Measurements from ENCODE around the gene LCP1. TPM values are rescaled to one million over a fixed set of nuclear protein-coding genes. Genes with fewer than 3 reads are reported as not detected.

Gene LCP1
- total and polyA plus RNA-seq, 5 donors = 3.2 to 33.0 (median 22.9) TPM

DNA sequence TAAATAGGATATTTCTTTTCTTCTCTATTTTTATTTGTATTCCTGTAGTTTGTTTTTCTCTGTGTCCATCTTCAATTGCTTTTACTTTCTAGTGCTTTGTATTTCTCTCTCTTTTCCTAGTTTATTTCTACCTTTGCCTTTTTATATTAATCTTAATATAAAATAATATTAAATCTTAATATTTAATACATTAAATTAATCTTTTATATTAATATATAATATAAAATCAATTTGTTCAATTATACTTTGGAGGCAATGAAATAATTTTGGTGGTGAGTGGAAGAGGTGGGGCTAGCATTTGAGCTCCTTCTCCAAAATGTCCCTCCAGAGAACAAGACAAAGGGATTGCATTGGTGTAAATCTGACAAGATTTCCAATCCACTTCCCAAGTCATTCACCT, 70.8 kb downstream of the LCP1 start:
- no peak overlapping the region for H3K27ac ChIP-seq (ENCODE audit: low read length)
- DNase-seq = no peak
- ATAC-seq = no peak
- H3K4me1 ChIP-seq (ENCODE audit: control insufficient read depth, insufficient read depth, low read length) = no peaks in the 10 kb centered on the region
- intact Hi-C loops (cut with DNase I) = no loop called here
- no peaks in the 10 kb centered on the region for H3K27me3 ChIP-seq (ENCODE audit: control insufficient read depth, insufficient read depth)
- no peaks in the 10 kb centered on the region for H3K9me3 ChIP-seq (ENCODE audit: control insufficient read depth, low read length)
- H3K4me3 ChIP-seq (ENCODE audit: low read length) = no peak overlapping the region

- ATAC-seq (no peak), DNase-seq (no peak)
- intact Hi-C loops (cut with DNase I) = no loop called here
- Histone ChIP-seq H3K4me1 (ENCODE audit: control insufficient read depth, insufficient read depth, low read length) (no peaks in the 10 kb centered on the region), H3K27me3 (ENCODE audit: control insufficient read depth, insufficient read depth) (no peaks in the 10 kb centered on the region), H3K9me3 (ENCODE audit: control insufficient read depth, low read length) (no peaks in the 10 kb centered on the region), H3K4me3 (ENCODE audit: low read length) (no peak overlapping the region), H3K27ac (ENCODE audit: low read length) (no peak overlapping the region)
- WGBS = 67% methylated on average over 4 of the region's 4 CpGs
These were observed 72.5 kb downstream of the LCP1 start for GRCh38 chr13:46109451-46109850.

GRCh38 chr13:46106839-46107371, 75.1 kb downstream of the LCP1 start:
- intact Hi-C loops (cut with DNase I) = no loop called here
- ATAC-seq (no peak), DNase-seq (no peak)
- no peaks in the 10 kb centered on the region for H3K9me3 ChIP-seq (ENCODE audit: control insufficient read depth, low read length)
- H3K27ac ChIP-seq (ENCODE audit: low read length) = no peak overlapping the region
- H3K27me3 ChIP-seq (ENCODE audit: control insufficient read depth, insufficient read depth) = no peaks in the 10 kb centered on the region
- 46% methylated on average over 4 of the region's 4 CpGs for WGBS
- no peaks in the 10 kb centered on the region for H3K4me1 ChIP-seq (ENCODE audit: control insufficient read depth, insufficient read depth, low read length)
- no peak overlapping the region for H3K4me3 ChIP-seq (ENCODE audit: low read length)

- intact Hi-C loops (cut with DNase I) = no loop called here
- WGBS = 94% methylated on average over 4 of the region's 4 CpGs
- H3K4me3 ChIP-seq (ENCODE audit: low read length) = no peak within 1 kb of the TSS
- DNase-seq = no peak
- ATAC-seq = no peak
- no peaks in the 10 kb centered on the region for H3K9me3 ChIP-seq (ENCODE audit: control insufficient read depth, low read length)
- no peak within 1 kb of the TSS for H3K27ac ChIP-seq (ENCODE audit: low read length)
- no peaks in the 10 kb centered on the region for H3K27me3 ChIP-seq (ENCODE audit: control insufficient read depth, insufficient read depth)
- no peaks in the 10 kb centered on the region for H3K4me1 ChIP-seq (ENCODE audit: control insufficient read depth, insufficient read depth, low read length)
These were observed 77.1 kb downstream of the LCP1 start, which contains the start of gene CPB2 for GRCh38 chr13:46104868-46105267. TSS of gene CPB2 (minus strand) at chr13:46105033. CDS start at chr13:46105009, 24 bp downstream.

DNA sequence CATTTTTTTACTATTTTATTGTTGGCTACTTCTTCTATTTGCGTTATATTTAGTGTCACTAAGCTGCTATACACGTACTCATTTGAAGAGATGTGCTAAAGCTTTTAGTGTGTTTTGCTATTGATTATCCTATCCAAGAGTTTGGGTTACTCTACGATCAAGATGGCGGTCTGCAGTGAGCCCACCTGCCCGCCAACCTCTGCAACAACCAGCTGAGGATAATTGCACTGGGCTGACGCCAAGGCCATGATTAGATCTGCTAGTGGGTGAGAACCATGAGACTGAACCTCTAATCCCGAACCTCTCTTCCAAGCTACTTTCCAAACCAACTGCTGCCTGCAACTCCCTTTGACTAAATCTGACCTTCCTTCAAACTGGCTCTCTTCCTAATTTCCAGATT, 78.9 kb downstream of the LCP1 start:
- no peaks in the 10 kb centered on the region for H3K27me3 ChIP-seq (ENCODE audit: control insufficient read depth, insufficient read depth)
- H3K4me3 ChIP-seq (ENCODE audit: low read length) = no peak overlapping the region
- 92% methylated on average over 7 of the region's 7 CpGs for whole genome bisulfite sequencing
- no peaks in the 10 kb centered on the region for H3K4me1 ChIP-seq (ENCODE audit: control insufficient read depth, insufficient read depth, low read length)
- DNase-seq (no peak), ATAC-seq (no peak)
- H3K27ac ChIP-seq (ENCODE audit: low read length) = no peak overlapping the region
- intact Hi-C loops (cut with DNase I) = no loop called here
- no peaks in the 10 kb centered on the region for H3K9me3 ChIP-seq (ENCODE audit: control insufficient read depth, low read length)

DNA sequence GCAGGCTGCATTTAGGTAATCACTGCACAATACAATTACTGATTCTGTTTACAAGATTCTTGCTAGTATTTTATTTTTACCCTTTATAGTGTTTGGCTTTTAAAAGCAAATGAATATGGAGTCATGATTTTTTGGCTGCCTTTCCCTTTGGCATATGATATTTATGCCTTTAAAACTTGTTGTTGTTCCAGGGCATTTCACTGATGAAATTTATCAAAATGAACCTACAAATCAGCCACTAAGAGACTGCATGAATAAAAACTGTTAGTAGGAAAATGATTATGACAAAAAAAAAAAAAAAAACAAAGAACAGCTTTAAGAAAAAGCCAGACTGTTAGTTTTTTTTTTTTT, 79.7 kb downstream of the LCP1 start:
- H3K4me1 ChIP-seq (ENCODE audit: control insufficient read depth, insufficient read depth, low read length) = no peaks in the 10 kb centered on the region
- no peak for ATAC-seq
- H3K4me3 ChIP-seq (ENCODE audit: low read length) = no peak overlapping the region
- no peak for DNase-seq
- no peak overlapping the region for H3K27ac ChIP-seq (ENCODE audit: low read length)
- intact Hi-C loops (cut with DNase I) = no loop called here
- H3K27me3 ChIP-seq (ENCODE audit: control insufficient read depth, insufficient read depth) = no peaks in the 10 kb centered on the region
- no peaks in the 10 kb centered on the region for H3K9me3 ChIP-seq (ENCODE audit: control insufficient read depth, low read length)

DNA sequence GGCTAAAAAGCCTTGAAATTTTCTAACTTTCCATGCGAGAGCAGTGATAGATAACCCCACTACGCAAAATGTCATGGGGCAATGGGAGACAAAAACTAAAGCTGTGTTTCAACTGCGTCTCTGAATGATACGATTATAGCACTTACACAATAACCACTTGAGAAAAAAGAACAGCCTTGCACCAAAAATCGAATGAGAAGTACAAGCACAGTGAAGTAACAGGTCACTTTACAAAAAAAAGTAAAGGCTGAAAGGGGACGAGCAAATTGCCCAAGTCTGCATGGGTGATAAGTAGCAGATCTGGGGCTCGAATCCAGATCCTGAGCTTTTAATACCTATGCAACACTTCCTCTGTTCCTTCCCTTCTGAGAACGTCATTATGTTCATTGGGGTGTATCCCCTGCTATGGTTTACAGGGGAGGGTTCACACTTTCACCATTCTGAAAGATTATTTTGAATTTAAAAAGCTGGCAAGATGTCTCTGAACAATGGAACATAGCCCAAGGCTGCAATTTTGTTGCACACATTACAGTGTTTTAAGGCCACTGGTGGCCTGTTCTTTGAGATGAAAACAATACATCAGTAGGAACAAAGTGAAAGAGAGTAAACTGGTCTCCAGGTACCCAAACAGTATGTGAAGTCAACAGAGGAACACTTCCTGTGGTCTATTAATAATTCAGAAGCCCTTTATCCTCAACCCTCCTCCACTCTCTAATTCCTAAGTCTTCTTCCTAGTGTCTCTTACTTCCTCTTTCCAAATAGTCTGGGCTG, 80.3 kb downstream of the LCP1 start:
- H3K4me1 ChIP-seq (ENCODE audit: control insufficient read depth, insufficient read depth, low read length) = no peaks in the 10 kb centered on the region
- DNase-seq (no peak), ATAC-seq (no peak)
- no peak overlapping the region for H3K27ac ChIP-seq (ENCODE audit: low read length)
- H3K27me3 ChIP-seq (ENCODE audit: control insufficient read depth, insufficient read depth) = no peaks in the 10 kb centered on the region
- 50% methylated on average over 8 of the region's 8 CpGs for WGBS
- intact Hi-C loops (cut with DNase I) = no loop called here
- H3K9me3 ChIP-seq (ENCODE audit: control insufficient read depth, low read length) = no peaks in the 10 kb centered on the region
- no peak overlapping the region for H3K4me3 ChIP-seq (ENCODE audit: low read length)

- no peak overlapping the region for H3K27ac ChIP-seq (ENCODE audit: low read length)
- H3K4me3 ChIP-seq (ENCODE audit: low read length) = no peak overlapping the region
- no peaks in the 10 kb centered on the region for H3K4me1 ChIP-seq (ENCODE audit: control insufficient read depth, insufficient read depth, low read length)
- intact Hi-C loops (cut with DNase I) = no loop called here
- WGBS = 86% methylated on average over 4 of the region's 4 CpGs
- no peak for DNase-seq
- no peaks in the 10 kb centered on the region for H3K27me3 ChIP-seq (ENCODE audit: control insufficient read depth, insufficient read depth)
- ATAC-seq = no peak
- no peaks in the 10 kb centered on the region for H3K9me3 ChIP-seq (ENCODE audit: control insufficient read depth, low read length)
These were observed 81.0 kb downstream of the LCP1 start for GRCh38 chr13:46101002-46101401.

GRCh38 chr13:46100191-46100815, 81.7 kb downstream of the LCP1 start:
- no peaks in the 10 kb centered on the region for H3K9me3 ChIP-seq (ENCODE audit: control insufficient read depth, low read length)
- DNase-seq (no peak), ATAC-seq (no peak)
- WGBS = 82% methylated on average over 1 of the region's 1 CpG
- H3K4me1 ChIP-seq (ENCODE audit: control insufficient read depth, insufficient read depth, low read length) = no peaks in the 10 kb centered on the region
- no peak overlapping the region for H3K27ac ChIP-seq (ENCODE audit: low read length)
- intact Hi-C loops (cut with DNase I) = no loop called here
- no peaks in the 10 kb centered on the region for H3K27me3 ChIP-seq (ENCODE audit: control insufficient read depth, insufficient read depth)
- no peak overlapping the region for H3K4me3 ChIP-seq (ENCODE audit: low read length)

GRCh38 chr13:46097663-46098062, 84.3 kb downstream of the LCP1 start:
- intact Hi-C loops (cut with DNase I) = no loop called here
- H3K27ac ChIP-seq (ENCODE audit: low read length) = no peak overlapping the region
- H3K4me3 ChIP-seq (ENCODE audit: low read length) = no peak overlapping the region
- no peaks in the 10 kb centered on the region for H3K9me3 ChIP-seq (ENCODE audit: control insufficient read depth, low read length)
- H3K27me3 ChIP-seq (ENCODE audit: control insufficient read depth, insufficient read depth) = no peaks in the 10 kb centered on the region
- no peaks in the 10 kb centered on the region for H3K4me1 ChIP-seq (ENCODE audit: control insufficient read depth, insufficient read depth, low read length)
- no peak for ATAC-seq
- DNase-seq = no peak
- 89% methylated on average over 4 of the region's 4 CpGs for WGBS

- no peak overlapping the region for H3K4me3 ChIP-seq (ENCODE audit: low read length)
- ATAC-seq (no peak), DNase-seq (no peak)
- H3K27me3 ChIP-seq (ENCODE audit: control insufficient read depth, insufficient read depth) = no peaks in the 10 kb centered on the region
- 82% methylated on average over 3 of the region's 3 CpGs for WGBS
- H3K4me1 ChIP-seq (ENCODE audit: control insufficient read depth, insufficient read depth, low read length) = no peaks in the 10 kb centered on the region
- H3K27ac ChIP-seq (ENCODE audit: low read length) = no peak overlapping the region
- intact Hi-C loops (cut with DNase I) = no loop called here
- no peaks in the 10 kb centered on the region for H3K9me3 ChIP-seq (ENCODE audit: control insufficient read depth, low read length)
These were observed 85.0 kb downstream of the LCP1 start for GRCh38 chr13:46097015-46097414.

All from right cardiac atrium (tissue), 5 donors.